Testis (tissue), 2 donors: ENCODE results near the gene TUBG2.

ENCODE experiments used
- POLR2A ChIP-seq: fragments of 450-650 bp; IDR thresholded peaks from one replicate; pipeline ENCODE4 v1.6.1; 2017; ENCODE audit warnings: antibody characterized with exemption, mild to moderate bottlenecking, moderate library complexity
- TF ChIP-seq, protein P1 (sequence below), 3 experiments: fragments of 450-650 bp in 2 of 3; fragments of 200-600 bp in 1 of 3; sonication (generic) in 1 of 3; IDR thresholded peaks; one replicate each; pipeline ENCODE4 v1.5.1; 2016 to 2019; ENCODE audit warnings: antibody characterized with exemption in 3 of 3, mild to moderate bottlenecking in 2 of 3, moderate library complexity in 1 of 3

DNA sequence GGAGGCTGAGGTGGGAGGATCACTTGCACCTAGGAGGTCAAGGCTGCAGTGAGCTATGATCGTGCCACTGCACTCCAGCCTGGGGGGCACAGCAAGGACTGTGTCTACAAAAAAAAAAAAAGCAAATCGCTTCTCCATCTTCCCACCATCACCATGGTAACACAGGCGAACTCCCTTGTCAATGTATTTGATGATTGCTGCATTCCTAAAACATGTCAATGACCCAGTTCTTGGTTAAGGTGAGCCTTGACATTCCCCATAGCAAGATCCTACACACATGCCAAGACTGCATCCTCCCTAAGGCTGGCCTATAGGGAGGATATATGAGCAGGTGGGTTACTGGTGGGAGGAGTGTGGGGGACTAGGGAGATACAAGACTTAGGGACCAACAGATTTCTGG is 35.4 kb downstream of the TUBG2 start:
- no peak for TF ChIP-seq POLR2A
- TF ChIP-seq, protein P1, sequence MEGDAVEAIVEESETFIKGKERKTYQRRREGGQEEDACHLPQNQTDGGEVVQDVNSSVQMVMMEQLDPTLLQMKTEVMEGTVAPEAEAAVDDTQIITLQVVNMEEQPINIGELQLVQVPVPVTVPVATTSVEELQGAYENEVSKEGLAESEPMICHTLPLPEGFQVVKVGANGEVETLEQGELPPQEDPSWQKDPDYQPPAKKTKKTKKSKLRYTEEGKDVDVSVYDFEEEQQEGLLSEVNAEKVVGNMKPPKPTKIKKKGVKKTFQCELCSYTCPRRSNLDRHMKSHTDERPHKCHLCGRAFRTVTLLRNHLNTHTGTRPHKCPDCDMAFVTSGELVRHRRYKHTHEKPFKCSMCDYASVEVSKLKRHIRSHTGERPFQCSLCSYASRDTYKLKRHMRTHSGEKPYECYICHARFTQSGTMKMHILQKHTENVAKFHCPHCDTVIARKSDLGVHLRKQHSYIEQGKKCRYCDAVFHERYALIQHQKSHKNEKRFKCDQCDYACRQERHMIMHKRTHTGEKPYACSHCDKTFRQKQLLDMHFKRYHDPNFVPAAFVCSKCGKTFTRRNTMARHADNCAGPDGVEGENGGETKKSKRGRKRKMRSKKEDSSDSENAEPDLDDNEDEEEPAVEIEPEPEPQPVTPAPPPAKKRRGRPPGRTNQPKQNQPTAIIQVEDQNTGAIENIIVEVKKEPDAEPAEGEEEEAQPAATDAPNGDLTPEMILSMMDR (IDR thresholded peaks at IDR 0.05): no peak
